ENCODE results near the gene CFAP410. TPM values are rescaled to one million over a fixed set of nuclear protein-coding genes. Genes with fewer than 3 reads are reported as not detected.
A peak's percentile ranks its signal among the peaks of the same experiment; 100 is the strongest.

Gene CFAP410
- total and polyA plus RNA-seq, 2 donors (not counting 3 experiments of a cell fraction or from before 2014, with no cell fraction given), result 7.2 to 12.2 TPM

DNA sequence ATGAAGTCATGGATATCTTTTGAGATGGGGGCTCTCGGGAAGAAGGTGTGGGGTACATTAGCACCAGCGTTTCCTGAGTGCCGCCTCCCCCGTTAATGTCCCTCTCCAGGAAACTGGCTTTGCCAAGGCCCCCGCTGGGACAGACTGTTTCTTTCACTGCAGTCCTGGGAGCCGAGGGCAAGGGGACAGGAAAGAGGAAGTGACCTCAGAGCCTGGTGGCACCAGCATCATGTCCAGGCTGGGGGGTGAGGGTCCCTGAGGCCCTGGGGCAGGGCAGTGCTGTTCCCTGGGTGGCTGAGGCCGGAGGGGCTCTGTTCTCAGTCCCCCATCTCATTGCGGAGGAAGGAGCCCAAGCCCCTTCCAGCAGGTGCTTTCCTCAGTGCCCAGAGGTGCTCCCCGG, 33.5 kb downstream of the CFAP410 start:
- H3K4me3 ChIP-seq (replicated peaks in 1 of 3; ENCODE audit: insufficient read depth in 1 of 3, low read depth in 1 of 3, low read length in 3 of 3), result no peak overlapping the region
- no peaks in the 10 kb centered on the region for H4K20me1 ChIP-seq (replicated peaks; ENCODE audit: control insufficient read depth, extremely low read depth, insufficient read depth, low read length)
- H3K79me2 ChIP-seq (ENCODE audit: control insufficient read depth, insufficient read depth, low read length), result peaks cover 42% of the 10 kb centered on the region
- BruUV-seq (replicated peaks), result no TSS peak
- H3K36me3 ChIP-seq (ENCODE audit: control insufficient read depth in 2 of 2, extremely low read depth in 1 of 2, insufficient read depth in 2 of 2, low read length in 2 of 2), result peaks cover 5 to 15% of the 10 kb centered on the region in 2 experiments
- intact Hi-C loops (cut with micrococcal nuclease), result no loop called here
- dilution Hi-C loops (cut with MboI; ENCODE audit: extremely low pct_ligation_motif_present, low sequenced_read_pairs), result no loop called here
- no peaks in the 10 kb centered on the region for H3K9me3 ChIP-seq (replicated peaks; ENCODE audit: control insufficient read depth, insufficient read depth, low read length)
- H3K9me1 ChIP-seq (replicated peaks; ENCODE audit: control insufficient read depth, extremely low read depth, insufficient read depth, low read length), result no peaks in the 10 kb centered on the region
- no peak overlapping the region for H3K9ac ChIP-seq (replicated peaks; ENCODE audit: extremely low read depth, insufficient read depth, low read length)
- H2AFZ ChIP-seq (ENCODE audit: low read depth, low read length), result no peak overlapping the region
- no peak for FAIRE-seq
- DNase-seq (ENCODE audit: low read depth, low spot score), result peak; percentile 11
- CTCF ChIA-PET, result interaction anchor here (1.4 to 2.4 kb wide), 3 partner anchors 11 to 488 kb away, joined by 4 to 7 read pairs (median 6); no protein-coding TSS in a partner anchor
- H3K4me2 ChIP-seq (ENCODE audit: insufficient read depth, low read length), result no peak overlapping the region
- H3K27ac ChIP-seq (ENCODE audit: insufficient read depth, low read depth, low read length), result peak overlapping the region; percentile 35
- no peaks in the 10 kb centered on the region for H3K27me3 ChIP-seq (ENCODE audit: control insufficient read depth in 2 of 2, insufficient read depth in 2 of 2, low read length in 2 of 2)
- H3K4me1 ChIP-seq (ENCODE audit: control insufficient read depth, extremely low read depth, insufficient read depth, low read length), result peaks cover 20% of the 10 kb centered on the region
- no peak for TF ChIP-seq EZH2 (IDR thresholded peaks at IDR 0.05; ENCODE audit: borderline replicate concordance, low read depth, low read length, severe bottlenecking)
- TF ChIP-seq MYC (IDR thresholded peaks at IDR 0.05; ENCODE audit: low read depth, low read length), result no peak
- no peak for TF ChIP-seq POLR2AphosphoS5 (IDR thresholded peaks at IDR 0.05; ENCODE audit: insufficient read depth, low read depth, low read length)
- TF ChIP-seq FOS (IDR thresholded peaks at IDR 0.05; ENCODE audit: borderline replicate concordance, insufficient read depth, low read length), result no peak
- TF ChIP-seq CTCF (IDR thresholded peaks at IDR 0.05; ENCODE audit: extremely low read depth in 1 of 2, insufficient read depth in 1 of 2, low read depth in 1 of 2, low read length in 2 of 2), result no peak
- TF ChIP-seq POLR2A (IDR thresholded peaks at IDR 0.05; ENCODE audit: low read depth, low read length), result no peak
- TF ChIP-seq JUN (IDR thresholded peaks at IDR 0.05; ENCODE audit: borderline replicate concordance, insufficient read depth, insufficient read length, low read depth), result no peak
- TF ChIP-seq, protein P1, sequence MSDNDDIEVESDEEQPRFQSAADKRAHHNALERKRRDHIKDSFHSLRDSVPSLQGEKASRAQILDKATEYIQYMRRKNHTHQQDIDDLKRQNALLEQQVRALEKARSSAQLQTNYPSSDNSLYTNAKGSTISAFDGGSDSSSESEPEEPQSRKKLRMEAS (IDR thresholded peaks at IDR 0.05; ENCODE audit: insufficient read depth, insufficient read length), result no peak
- TF ChIP-seq GATA2 (IDR thresholded peaks at IDR 0.05; ENCODE audit: insufficient read depth, insufficient read length, low read depth, low read length), result no peak
- POLR2A ChIA-PET, result no interaction called here

Data from endothelial cell of umbilical vein (primary cell).